Left lung (tissue), 10 donors: ENCODE results near the gene CRKL. TPM values are rescaled to one million over a fixed set of nuclear protein-coding genes. Genes with fewer than 3 reads are reported as not detected.

Source experiments
- ATAC-seq: fragments of 200-7000 bp; cut with Tn5 transposase; one replicate; pipeline ENCODE4 v1.9.1; 2020; ENCODE audit warnings: moderate library complexity
- DNase-seq, 4 donors: peaks; one replicate each; pipeline ENCODE4 v3.0.0-alpha.2; 2013 to 2020
- H3K27ac ChIP-seq, 2 donors: fragments of 200-600 bp; sonication (generic) in 1 of 2; one replicate each; pipeline versions ENCODE4 v1.5.0 to v1.8.0; 2020 to 2021
- H3K27me3 ChIP-seq, 2 donors: fragments of 200-600 bp; sonication (generic) in 1 of 2; one replicate each; pipeline versions ENCODE4 v1.5.0 to v1.8.0; 2020 to 2021
- H3K36me3 ChIP-seq, 2 donors: fragments of 200-600 bp; sonication (generic) in 1 of 2; one replicate each; pipeline versions ENCODE4 v1.5.0 to v1.8.0; 2020 to 2021
- H3K4me1 ChIP-seq, 2 donors: fragments of 200-600 bp; one replicate each; pipeline ENCODE4 v1.8.0; 2021
- H3K4me3 ChIP-seq, 2 donors: fragments of 200-600 bp; sonication (generic) in 1 of 2; one replicate each; pipeline versions ENCODE4 v1.5.0 to v1.8.0; 2020 to 2021; ENCODE audit warnings: mild to moderate bottlenecking in 1 of 2
- H3K9me3 ChIP-seq, 2 donors: fragments of 200-600 bp; sonication (generic) in 1 of 2; one replicate each; pipeline versions ENCODE4 v1.5.0 to v1.8.0; 2020 to 2021
- CTCF ChIP-seq, 2 donors: fragments of 200-600 bp; sonication (generic) in 1 of 2; IDR thresholded peaks; one replicate each; pipeline versions ENCODE4 v1.5.0 to v1.8.0; 2021; ENCODE audit warnings: antibody characterized with exemption in 2 of 2
- intact Hi-C, 2 donors: fragments of 100-400 bp; cut with DNase I; formaldehyde crosslinking; loops; one replicate each; pipeline versions ENCODE4 v1.11.2 to v1.14.2; 2022
- polyA plus RNA-seq, 6 donors: library from polyadenylated mRNA; unstranded; fragments of 120-200 nt; gene quantifications; one replicate each; pipeline ENCODE4 v1.2.1, GENCODE V29; 2013; ENCODE audit not compliant: insufficient read length in 6 of 6
- total RNA-seq, 2 donors: library from RNA; stranded (reverse); fragmentation: NEBNext Ultra II Directional; extraction: Animal tissue kit (Norgen Biotek cat#: 25700); gene quantifications; one replicate each; pipeline ENCODE4 v1.2.1, GENCODE V29; 2021
- donor health status: DM: no; HTN: yes; CAD: no.
- donor health status: DM: no; HTN: no; CAD: no.

CRKL gene
- total and polyA plus RNA-seq, 8 donors, result 56.7 to 67.4 (median 64.8) TPM

DNA sequence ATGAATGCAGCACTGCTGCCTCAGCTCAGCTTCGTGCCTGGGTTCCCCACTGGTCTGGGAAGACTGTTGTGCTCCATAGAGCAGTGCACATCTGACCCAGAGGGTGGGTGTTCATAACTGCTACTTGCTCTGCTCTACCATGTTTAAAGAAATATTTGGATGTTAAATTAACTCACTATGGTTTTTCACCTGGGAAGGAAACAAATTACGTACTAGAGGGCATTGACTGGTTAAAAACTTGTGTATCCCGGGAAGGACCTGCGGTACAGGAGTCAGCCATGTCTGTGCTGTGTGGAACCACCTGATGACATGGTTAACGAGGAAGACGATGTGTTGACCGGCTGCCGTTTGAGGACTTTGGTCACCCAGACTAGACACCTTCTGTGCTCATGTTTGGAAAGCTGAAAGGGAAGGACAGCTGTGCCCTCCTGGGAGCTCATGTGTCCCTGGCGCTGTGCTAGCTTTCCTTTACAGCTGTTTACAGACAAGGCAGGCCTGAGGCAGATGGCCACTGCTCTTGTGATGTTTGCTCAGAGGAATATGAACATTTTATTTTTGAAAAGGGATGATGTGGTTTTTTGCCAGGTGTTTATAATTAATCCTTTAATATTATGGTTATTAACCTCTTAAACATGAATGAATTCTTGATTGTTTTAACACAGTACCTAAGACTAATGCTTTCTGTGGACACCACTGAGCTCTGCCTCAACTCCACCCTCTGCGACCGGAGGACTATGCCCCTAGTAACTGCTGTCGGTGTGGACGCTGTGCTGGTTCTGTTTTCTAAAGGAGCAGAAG is 35.5 kb downstream of the CRKL start:
- DNase-seq, result no peak

DNA sequence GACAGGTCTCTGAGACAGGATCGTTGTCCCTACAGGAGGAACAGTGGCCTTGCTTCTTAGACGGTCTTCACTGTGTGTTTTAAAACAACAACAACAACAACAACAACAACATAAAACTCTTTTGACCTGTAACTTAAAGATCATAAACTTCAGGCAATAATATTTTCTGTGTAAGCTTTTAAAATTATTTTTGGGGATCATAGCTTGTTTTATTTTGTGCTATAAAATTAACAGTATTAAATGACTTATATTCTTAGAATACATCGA is 36.1 kb downstream of the CRKL start:
- intact Hi-C loops, result no loop called here
- Histone ChIP-seq H3K27ac (no peak overlapping the region), H3K9me3 (no peaks in the 10 kb centered on the region), H3K4me3 (no peak overlapping the region), H3K27me3 (peaks cover 0 to 12% of the 10 kb centered on the region in 2 donors), H3K4me1 (peaks cover 0 to 28% of the 10 kb centered on the region in 2 donors), H3K36me3 (peaks cover 0 to 51% of the 10 kb centered on the region in 2 donors)
- DNase-seq (no peak), ATAC-seq (no peak)
- no peak for TF ChIP-seq CTCF (IDR thresholded peaks at IDR 0.05)

More for the DNA sequence above, 35.5 kb downstream of the CRKL start:
- Histone ChIP-seq H3K27ac (no peak overlapping the region), H3K27me3 (peaks cover 0 to 12% of the 10 kb centered on the region in 2 donors), H3K9me3 (no peaks in the 10 kb centered on the region), H3K4me1 (peaks cover 0 to 22% of the 10 kb centered on the region in 2 donors), H3K4me3 (no peak overlapping the region), H3K36me3 (peaks cover 0 to 51% of the 10 kb centered on the region in 2 donors)
- intact Hi-C loops, result no loop called here
- no peak for ATAC-seq
- no peak for TF ChIP-seq CTCF (IDR thresholded peaks at IDR 0.05)

GRCh38 chr22:20953668-20954500 is 36.7 kb downstream of the CRKL start:
- Histone ChIP-seq H3K4me3 (no peak overlapping the region), H3K27me3 (peaks cover 0 to 12% of the 10 kb centered on the region in 2 donors), H3K9me3 (no peaks in the 10 kb centered on the region), H3K27ac (no peak overlapping the region), H3K36me3 (peaks cover 0 to 51% of the 10 kb centered on the region in 2 donors), H3K4me1 (peaks cover 0 to 30% of the 10 kb centered on the region in 2 donors)
- TF ChIP-seq CTCF (IDR thresholded peaks at IDR 0.05), result no peak
- no peak for ATAC-seq
- no peak for DNase-seq
- intact Hi-C loops, result no loop called here

DNA sequence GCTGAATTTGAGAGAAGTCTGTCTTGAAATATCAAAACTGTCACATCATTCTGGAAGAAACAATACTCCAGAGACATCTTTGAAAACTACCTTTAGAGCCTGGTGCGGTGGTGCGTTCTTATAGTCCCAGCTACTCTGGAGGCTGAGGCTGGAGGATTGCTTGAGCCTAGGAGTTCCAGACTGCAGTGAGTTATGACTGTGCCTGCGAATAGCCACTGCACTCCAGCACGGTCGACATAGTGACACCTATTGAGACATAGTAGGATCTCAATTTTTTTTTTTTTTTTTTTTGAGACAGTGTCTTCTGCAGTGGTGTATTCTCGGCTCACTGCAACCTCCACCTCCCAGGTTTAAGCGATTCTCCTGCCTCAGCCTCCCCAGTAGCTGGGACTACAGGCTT is 38.3 kb downstream of the CRKL start:
- Histone ChIP-seq H3K9me3 (no peaks in the 10 kb centered on the region), H3K36me3 (peaks cover 0 to 34% of the 10 kb centered on the region in 2 donors), H3K4me1 (peaks cover 0 to 30% of the 10 kb centered on the region in 2 donors), H3K27ac (no peak overlapping the region), H3K4me3 (no peak overlapping the region), H3K27me3 (peaks cover 0 to 12% of the 10 kb centered on the region in 2 donors)
- no peak for ATAC-seq
- no peak for DNase-seq
- TF ChIP-seq CTCF (IDR thresholded peaks at IDR 0.05), result no peak
- intact Hi-C loops, result no loop called here
